Loucy (cell line): ENCODE measurements around the gene KCNH1.

Experiments
- CTCF ChIP-seq: fragments of 200-600 bp; sonication (generic); conservative IDR thresholded peaks from 2 replicates; pipeline ENCODE4 v1.5.1; 2014; ENCODE audit warnings: mild to moderate bottlenecking, antibody characterized with exemption, low read length
- EZH2phosphoT487 ChIP-seq: fragments of 200-600 bp; IDR thresholded peaks from 2 replicates; pipeline ENCODE4 v1.6.1; 2018; ENCODE audit warnings: antibody characterized with exemption, mild to moderate bottlenecking, moderate library complexity, borderline replicate concordance

GRCh38 chr1:210821615-210822014 is 312.3 kb downstream of the KCNH1 start:
- TF ChIP-seq EZH2phosphoT487: no peak
- TF ChIP-seq CTCF: no peak
